LNCAP (cell line): ENCODE results near the gene PLD1.

Experiments used
- TF ChIP-seq, protein P1 (sequence below): fragments of 450-650 bp; IDR thresholded peaks from 2 replicates; pipeline ENCODE4 v1.5.1; 2017; ENCODE audit warnings: mild to moderate bottlenecking

PLD1 gene

GRCh38 chr3:171632766-171633165, 177.5 kb downstream of the PLD1 start:
- TF ChIP-seq, protein P1, sequence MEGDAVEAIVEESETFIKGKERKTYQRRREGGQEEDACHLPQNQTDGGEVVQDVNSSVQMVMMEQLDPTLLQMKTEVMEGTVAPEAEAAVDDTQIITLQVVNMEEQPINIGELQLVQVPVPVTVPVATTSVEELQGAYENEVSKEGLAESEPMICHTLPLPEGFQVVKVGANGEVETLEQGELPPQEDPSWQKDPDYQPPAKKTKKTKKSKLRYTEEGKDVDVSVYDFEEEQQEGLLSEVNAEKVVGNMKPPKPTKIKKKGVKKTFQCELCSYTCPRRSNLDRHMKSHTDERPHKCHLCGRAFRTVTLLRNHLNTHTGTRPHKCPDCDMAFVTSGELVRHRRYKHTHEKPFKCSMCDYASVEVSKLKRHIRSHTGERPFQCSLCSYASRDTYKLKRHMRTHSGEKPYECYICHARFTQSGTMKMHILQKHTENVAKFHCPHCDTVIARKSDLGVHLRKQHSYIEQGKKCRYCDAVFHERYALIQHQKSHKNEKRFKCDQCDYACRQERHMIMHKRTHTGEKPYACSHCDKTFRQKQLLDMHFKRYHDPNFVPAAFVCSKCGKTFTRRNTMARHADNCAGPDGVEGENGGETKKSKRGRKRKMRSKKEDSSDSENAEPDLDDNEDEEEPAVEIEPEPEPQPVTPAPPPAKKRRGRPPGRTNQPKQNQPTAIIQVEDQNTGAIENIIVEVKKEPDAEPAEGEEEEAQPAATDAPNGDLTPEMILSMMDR, result no peak

DNA sequence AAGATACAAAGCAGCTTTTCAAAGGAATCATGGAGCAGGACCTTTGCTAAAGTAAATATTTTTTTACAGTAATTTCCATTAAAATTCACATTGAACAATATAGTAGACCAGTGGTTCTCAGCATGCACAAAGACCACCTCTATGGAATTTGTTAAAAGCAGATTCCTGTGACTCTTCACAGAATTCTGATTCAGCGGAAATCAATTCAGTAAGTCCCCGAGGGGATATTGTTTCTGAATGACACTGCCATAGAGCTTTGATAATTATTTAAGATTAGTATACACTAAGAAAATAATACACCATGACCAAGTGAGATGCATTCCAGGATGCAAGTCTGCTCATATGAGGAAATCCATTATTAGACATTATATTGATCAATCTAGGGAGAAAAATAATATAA, 188.2 kb downstream of the PLD1 start:
- TF ChIP-seq, protein P1, result no peak

DNA sequence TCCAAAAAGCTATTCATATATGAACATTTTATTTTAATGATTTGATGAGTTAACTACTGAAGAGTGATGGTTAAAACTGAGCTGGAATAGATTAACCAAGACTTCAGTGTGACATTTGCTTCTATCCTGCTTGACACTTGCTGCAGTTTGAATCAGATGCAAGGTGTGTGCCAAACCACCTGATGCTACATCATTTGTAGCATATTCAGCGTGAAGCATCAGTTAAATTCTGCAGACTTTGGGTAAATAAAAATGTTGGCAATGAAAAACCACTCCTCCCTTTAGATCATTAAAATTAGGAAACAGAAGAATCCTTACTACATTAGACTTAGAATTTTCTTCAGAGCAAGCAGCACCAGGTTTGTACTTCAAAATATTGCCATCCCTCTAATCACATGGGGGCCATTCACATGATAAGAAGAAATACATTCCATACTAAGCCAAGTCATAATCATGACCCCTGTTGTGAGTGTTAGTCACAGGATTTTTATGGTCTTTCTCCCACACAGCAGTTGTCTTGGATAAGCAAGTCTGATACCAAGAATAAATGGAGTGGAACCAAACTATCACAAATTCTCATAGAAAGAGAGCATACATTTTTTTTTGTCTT, 189.4 kb downstream of the PLD1 start:
- TF ChIP-seq, protein P1, result no peak

DNA sequence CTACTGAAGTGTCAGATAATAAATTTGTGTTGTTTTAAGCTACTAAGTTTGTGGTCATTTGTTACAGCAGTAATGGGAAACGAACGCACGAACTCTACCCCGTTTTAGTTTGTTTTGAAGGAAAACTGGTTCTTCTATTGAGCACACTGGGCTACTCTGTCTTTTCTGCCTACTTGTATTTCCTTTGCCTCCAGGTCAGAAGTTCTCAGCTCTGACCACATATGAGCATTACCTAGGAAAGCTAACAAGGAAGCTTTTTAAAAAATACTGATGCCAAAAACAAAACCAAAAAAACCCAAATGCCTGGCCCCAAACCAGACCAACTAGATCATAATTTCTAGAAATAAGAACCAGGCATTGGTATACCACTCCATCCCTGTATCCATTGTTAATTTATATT, 193.5 kb downstream of the PLD1 start:
- TF ChIP-seq, protein P1, result no peak

- TF ChIP-seq, protein P1, result no peak
Measured at GRCh38 chr3:171615686-171616085, 194.6 kb downstream of the PLD1 start.

DNA sequence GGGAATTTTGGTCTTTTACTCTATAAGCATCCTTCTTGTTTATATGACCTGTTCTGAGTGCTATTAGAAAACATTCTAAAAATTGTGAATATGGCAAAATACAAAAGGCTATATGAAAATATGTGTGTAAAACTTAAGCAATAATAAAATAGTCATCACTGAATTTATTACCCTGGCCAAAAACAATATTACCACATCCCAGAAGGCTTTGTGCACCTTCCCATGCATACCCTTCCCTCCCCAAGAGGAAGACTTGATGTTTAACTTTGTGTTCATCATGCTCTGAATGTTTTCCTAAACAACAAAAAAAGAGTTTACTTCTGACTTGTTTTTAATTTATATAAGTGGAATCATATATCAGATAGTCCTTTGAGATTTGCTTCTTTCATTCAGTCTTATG, 195.0 kb downstream of the PLD1 start:
- TF ChIP-seq, protein P1, result no peak

DNA sequence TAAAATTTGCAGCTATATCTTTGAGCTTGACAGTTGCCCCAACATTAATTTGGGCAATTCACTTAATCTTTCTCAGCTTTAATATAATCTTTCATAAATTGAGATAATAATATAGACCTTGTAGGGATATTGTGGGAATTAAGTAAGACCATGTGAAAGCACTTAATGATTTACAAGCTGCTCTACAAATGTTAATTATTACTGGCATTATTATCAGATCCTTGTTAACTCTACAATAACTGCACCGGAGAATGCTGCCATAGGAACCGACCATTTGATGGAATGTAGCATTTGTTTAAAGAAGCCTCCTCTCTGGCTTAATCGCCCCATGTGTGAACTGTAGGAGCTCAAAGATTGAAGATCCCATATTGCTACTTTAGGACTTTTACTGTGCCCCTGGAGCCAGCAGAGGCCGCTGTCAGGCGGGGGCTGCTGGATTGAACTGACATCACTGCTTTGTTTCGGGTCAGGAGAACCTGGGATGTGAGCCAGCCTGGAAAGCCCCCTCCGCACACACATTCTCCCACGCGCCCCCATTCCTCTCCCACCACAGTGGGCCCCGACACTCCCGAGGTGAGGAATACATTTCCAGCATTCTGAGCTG, 195.9 kb downstream of the PLD1 start:
- TF ChIP-seq, protein P1, result peak; percentile 32; the same call in 1 of the 2 replicates
